GM18498 (cell line): ENCODE data around the gene OR6C68.
"Not testable (repeated sequence)": the region's sequence is repeated elsewhere in the genome, so short reads cannot be mapped to it uniquely, and the experiment has no call there.

Source experiments
- ATAC-seq: cut with Tn5 transposase; IDR thresholded peaks from one replicate; pipeline ENCODE4 v1.9.1; 2021; ENCODE audit warnings: mild to moderate bottlenecking, moderate library complexity; ENCODE audit not compliant: unreplicated experiment

OR6C68 gene

DNA sequence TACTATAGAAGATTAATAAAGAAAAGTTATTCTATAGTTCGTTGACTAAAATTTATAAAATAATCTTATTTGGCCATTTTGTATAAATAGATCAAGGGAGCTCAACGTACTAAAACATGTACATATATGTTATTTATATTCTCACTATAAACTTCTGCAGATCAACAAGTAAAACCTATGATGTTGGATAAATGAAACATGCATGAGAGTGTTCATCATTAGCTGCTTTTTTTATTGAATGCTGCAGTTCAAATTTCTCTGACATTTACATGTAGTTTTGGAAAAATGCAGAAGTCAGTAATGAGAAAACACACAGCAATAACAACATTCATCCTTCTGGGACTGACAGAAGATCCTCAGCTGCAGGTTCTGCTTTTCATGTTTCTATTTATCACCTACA, at the start of gene OR6C68:
OR6C68 (plus strand) TSS at position 301 of the 400 bp plus-strand sequence; CDS start at position 301, 0 bp downstream.
- no peak for ATAC-seq

DNA sequence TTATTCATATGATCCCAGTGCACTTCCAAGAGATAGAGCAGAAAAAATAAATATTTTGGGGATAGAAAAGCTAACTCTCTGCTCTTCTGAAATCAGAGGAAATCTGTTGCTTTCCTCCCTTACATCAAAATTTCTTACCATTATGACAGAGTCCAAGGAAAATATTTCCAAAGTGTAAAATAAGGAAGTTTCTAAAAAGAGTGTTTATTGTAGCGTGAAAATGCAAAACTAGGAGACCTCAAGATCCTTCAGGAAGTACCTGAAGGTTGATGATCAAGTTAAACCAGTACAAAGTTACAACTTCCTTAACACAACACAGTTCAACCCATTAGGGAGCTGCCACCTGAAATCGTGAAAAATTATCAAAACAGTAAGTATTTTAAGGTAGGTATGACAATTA, 48.4 kb upstream of the OR6C68 start, which contains the start of gene OR6C2:
OR6C2 (plus strand) TSS at position 301 of the 400 bp plus-strand sequence. CDS start 8,138 bp downstream, outside the sequence.
- ATAC-seq: no peak

DNA sequence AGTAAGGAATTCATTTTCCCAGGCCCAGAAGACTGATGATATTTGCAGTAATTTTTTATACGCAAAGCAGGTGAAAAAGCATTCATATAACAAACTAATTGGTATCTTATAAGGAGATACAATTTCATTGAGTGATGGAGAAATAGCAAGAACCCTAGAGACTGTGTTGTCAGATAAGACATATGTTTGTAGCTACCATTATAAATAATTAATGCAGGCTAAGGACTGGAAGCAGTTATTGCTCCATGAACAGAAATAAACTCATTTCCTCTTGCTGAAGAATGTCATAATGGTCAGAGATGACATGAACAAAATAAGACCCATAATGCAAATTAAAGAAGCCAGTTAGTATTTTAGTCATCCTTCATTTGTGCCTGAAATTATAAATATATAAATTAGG, 46.8 kb upstream of the OR6C68 start:
- no peak for ATAC-seq

DNA sequence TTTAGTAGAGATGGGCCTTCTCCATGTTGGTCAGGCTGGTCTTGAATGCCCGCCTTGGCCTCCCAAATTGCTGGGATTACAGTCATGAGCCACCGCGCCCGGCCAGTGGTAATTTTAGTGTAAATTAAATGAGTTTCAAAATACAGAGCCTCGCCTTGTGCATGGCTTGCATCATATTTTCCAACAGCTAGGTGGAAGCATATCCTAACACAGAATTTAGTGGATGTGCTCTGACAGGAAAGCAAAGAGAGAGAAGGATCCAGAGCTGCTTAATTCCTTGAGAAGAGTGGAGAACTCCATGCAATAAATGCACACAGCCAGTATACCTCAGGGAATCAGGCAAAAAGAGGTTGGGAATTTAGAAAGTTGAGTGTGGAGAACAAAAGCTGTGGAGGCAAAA, 45.9 kb upstream of the OR6C68 start:
- no peak for ATAC-seq

DNA sequence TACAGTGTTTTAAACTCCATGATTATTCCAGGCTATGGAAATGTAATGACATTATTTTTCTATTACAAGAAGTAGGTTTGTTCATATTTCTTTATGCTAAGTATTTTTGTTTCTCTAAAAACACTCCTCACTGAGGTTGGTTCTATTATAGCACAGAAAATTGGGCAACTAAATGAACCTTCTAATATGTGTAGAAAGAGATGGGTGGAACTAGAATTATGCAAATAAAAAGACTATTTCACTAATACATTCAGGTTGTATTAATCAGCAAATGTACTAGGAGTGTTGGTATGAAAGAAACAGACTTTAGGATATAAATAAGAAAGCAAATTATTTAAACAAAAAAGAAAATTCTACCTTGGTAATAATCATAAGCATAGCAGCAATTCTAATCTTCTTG, 43.4 kb upstream of the OR6C68 start:
- no peak for ATAC-seq

DNA sequence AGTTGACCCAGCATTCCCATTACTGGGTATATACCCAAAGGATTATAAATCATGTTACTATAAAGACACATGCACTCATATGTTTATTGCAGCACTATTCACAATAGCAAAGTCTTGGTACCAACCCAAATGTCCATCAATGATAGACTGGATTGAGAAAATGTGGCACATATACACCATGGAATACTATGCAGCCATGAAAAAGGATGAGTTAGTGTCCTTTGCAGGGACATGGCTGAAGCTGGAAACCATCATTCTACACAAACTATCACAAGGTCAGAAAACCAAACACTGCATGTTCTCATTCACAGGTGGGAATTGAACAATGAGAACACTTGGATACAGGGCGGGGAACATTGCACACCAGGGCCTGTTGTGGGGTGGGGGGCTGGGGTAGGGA, 27.3 kb upstream of the OR6C68 start:
- not testable (repeated sequence) for ATAC-seq

DNA sequence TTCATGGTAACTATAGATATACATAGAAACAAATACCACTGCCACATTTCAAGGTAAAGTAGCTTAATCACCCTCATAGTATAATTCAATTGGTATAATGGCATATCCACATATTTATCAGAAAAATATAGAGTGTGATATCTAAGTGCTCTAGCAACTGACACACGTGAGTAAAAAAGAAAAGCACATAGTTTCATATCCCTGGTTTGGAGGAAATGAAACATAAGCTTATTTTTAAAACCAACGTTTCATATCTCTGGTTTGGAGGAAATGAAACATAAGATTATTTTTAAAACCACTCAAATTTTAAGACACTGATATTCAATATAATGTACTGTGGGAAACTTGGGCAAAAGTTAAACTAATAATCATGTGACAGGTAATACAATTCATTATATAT, 24.3 kb upstream of the OR6C68 start:
- ATAC-seq: no peak

DNA sequence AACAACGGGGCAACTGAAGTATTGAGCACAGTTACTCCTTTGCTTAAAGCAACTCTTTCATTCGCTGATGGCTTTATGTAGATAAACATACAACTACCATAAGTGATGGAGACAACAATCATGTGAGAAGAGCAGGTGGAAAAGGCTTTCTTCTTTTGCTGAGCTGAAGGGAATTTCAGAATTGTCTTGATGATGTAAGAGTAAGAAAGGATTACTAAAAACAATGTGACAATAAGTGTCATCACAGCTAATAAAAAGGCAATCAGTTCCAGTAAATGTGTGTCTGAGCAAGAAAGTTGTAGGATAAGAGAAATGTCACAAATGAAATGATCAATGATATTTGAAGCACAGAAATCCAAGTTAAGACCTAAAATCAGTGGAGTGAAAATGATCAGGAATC, 22.9 kb upstream of the OR6C68 start:
- ATAC-seq: no peak

DNA sequence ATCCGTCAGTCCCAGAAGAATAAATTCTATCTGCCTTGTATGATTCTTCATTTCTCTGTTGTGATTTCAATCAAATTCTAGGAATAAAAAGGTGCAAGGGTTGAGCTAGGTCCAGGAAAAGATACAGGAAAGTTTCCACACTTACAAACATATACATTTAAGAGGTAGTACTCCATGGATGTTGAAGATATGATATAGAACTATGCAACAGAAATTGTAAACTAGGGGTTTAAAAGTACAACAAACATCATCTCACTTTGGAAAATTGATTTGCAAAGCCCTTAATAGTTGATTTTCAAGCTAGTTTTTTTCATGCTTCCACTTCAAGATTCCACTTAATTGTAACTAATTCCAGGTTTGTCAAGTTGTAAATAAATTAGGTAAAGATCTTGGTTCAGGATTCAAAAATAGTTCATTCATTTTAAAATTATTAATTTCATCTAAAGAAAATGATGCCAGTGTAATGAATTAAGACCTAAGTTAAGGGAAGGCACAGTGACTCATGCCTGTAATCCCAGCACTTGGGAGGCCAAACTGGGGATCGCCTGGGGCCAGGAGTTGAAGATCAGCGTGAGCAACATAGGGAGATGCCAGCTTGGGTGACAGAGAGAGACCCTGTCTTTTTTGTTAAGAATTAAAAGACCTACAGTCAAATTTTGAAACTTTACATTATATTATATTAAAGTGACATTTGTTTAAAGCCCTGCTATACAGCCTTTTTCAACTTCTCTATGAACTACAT, 21.9 kb upstream of the OR6C68 start, which contains the start of gene OR6C70:
OR6C70 (minus strand) TSS at position 51 of the 742 bp plus-strand sequence; CDS start at position 51, 0 bp downstream.
- no peak for ATAC-seq

DNA sequence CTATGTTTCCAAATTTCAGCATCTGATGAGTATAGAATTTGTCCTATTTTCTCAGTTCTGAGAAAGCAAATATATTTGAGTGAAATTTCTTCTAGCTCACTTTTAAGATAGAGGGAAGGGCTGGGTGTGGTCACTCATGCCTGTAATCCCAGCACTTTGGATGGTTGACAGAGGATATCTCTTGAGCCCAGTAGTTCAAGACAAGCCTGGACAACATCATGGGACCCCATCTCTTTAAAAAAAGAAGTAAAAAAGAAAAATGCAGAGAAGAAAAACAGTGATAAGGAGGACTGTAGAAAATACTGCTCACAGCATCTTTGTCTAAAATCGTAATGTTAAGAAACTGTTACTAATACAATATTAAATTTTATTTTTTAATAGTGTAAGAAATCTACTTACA, 19.9 kb upstream of the OR6C68 start:
- ATAC-seq: no peak

DNA sequence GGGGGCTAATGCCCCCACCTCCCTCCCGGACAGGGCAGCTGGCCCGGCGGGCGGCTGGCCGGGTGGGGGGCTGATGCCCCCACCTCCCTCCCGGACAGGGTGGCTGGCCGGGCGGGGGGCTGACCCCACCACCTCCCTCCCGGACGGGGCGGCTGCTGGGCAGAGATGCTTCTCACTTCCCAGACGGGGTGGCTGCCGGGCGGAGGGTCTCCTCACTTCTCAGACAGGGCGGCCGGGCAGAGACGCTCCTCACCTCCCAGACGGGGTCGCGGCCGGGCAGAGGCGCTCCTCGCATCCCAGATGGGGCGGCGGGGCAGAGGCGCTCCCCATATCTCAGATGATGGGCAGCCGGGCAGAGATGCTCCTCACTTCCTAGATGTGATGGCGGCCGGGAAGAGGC, 13.0 kb upstream of the OR6C68 start:
- ATAC-seq: not testable (repeated sequence)

DNA sequence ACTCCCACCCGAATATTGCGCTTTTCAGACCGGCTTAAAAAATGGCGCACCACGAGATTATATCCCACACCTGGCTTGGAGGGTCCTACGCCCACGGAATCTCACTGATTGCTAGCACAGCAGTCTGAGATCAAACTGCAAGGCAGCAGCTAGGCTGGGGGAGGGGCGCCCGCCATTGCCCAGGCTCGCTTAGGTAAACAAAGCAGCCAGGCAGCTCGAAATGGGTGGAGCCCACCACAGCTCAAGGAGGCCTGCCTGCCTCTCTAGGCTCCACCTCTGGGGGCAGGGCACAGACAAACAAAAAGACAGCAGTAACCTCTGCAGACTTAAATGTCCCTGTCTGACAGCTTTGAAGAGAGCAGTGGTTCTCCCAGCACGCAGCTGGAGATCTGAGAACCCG, 7.9 kb upstream of the OR6C68 start:
- not testable (repeated sequence) for ATAC-seq

DNA sequence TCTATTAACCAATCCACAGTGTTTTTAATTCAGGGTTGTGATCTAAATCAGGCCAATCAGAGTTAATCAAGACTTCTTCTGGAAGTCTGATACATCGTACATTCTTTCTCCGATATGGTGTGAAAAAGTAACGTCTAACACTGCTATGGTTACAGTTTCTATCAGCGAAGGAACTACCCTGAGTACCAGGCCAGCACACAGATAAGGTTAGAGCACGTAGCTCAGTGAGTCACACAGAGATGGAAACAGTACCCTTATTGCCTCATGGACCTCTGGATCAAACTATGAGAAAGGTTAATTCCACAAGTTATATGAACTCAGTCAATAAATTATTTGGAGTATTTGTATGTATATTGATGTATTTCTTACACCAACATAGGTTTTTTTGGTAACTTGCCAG, 3.3 kb downstream of the OR6C68 start:
- ATAC-seq: no peak

DNA sequence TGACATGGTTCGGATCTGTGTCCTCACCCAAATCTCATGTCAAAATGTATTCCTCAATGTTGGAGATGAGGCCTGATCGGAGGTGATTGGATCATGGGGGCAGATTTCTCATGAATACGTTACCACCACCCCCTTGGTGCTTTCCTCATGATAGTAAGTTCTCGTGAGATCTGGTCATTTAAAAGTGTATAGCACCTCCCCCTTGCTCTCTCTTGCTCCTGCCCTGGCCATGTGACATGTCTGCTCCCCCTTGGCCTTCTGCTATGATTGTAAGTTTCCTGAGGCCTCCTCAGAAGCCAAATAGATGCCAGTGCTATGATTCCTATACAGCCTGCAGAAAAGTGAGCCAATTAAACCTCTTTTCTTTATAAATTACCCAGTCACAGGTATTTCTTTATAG, 7.1 kb downstream of the OR6C68 start:
- no peak for ATAC-seq

DNA sequence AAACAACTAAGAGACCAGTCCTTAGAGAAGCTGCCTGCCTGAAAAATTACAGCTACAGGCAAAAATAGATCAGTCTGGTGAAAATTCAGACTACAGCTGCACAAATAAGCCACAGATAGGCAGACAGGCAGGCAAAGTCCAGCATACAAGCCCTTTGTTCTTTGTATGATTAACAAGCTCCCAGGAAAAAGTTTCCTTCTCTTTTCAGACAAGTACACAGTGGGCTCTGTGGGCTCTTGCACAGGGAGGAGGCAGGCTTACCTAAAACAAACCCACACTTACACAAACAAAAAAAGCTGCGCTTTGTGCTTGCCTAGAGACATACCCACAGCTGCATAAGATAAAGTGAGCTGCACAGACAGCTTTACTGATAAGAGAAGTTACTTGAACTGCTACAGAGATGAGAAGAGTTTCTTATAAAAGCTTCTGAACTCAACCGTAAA, 7.7 kb downstream of the OR6C68 start:
- no peak for ATAC-seq

DNA sequence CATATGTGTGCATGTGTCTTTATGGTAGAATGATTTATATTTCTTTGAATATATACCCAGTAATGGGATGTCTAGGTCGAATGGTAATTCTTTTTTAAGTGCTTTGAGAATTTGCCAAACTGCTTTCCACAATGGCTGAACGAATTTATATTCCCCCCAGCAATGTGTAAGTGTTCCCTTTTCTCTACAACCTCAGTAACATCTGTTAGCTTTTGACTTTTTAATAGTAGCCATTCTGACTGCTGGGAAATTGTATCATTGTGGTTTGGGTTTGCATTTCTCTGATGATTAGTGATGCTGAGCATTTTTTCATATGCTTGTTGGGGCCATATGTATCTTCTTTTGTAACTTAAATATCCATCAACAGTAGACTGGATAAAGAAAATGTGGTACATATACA, 9.4 kb downstream of the OR6C68 start:
- ATAC-seq: no peak

DNA sequence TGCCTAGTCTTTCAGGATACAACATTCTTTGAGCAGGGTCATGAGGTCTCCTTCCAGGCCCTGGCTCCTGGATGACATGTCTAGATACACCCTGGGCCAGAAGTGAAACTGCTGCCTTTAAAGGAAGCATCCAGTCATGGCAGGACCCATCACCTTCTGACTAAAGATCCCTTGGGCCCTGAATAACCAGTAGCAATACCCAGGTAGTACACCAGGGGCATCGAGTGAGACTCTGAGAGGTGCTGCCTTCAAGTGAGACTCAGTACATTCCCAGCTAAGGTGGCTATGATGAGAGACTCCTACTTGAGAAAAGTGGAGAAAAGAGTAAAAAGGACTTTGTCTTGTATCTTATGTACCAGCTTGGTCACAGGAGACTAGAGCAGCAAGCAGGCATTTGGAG, 23.5 kb downstream of the OR6C68 start:
- no peak for ATAC-seq

DNA sequence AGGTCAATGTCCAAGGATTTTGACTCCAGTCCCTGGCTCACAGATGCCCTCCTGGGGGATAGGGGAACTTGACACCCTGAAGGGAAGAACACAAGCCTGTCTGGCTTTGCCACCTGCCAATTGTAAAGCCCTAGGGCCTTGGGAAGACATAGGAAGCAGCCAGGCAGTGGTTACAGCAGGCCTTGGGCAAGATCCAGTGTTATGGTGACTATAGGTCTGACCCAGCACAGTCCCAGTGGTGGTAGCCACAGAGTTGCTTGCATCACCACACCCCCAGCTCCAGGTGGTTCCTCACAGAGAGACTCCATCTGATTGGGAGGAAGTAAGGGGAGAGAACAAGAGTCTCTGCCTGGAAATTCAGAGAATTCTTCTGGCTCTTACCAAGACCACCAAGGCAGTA, 24.2 kb downstream of the OR6C68 start:
- ATAC-seq: no peak
